ENCODE measurements around the gene POU2F1. TPM values are rescaled to one million over a fixed set of nuclear protein-coding genes. Genes with fewer than 3 reads are reported as not detected.

Gene POU2F1
- total and polyA plus RNA-seq, 2 donors (not counting 3 experiments of a cell fraction or from before 2014, with no cell fraction given), result 6.0 to 12.9 TPM

DNA sequence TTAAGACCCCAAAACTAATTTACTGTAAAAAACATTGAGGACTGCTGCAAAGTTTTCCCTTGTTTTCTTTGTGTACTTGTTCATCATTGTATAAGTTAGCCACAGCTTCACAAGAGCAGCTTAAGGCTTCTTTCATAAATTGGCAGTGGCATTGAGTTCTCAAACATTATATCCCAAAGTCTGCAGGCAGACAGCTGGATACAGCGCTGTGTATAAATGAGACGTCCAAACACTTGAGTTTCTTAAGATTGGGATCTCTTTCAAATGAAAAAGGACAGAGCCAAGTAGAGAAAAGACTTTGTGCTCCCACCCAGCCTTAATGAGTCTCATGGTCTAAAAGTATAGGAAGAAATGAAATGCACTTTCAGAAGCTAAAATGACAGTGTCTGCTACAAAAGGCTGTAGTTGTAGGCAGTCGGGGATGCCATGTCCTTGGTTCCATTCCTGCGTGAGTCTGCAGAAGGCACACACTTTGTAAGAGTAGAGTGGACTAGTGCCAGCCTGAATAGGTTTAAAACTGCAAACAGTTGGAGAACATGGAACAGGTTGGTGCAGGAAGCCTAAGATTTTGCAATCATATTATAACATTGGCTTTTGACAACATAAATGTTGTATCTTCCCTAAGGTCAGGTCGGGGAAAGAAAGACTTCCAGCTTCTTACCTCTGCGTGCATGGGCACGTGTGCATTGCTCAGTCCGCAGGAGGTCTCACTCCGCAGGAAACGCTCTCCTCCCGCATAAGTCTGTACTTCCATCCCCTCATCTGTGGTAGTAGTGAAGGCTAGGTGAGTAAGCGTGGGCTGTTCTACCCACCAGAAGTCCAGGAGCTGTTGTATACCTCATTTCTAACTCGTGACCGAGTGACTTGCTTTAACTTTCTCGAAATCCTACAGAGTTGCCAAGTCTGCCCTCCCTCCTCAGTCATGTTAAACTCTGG, 203.3 kb downstream of the POU2F1 start:
- TF ChIP-seq, protein P1, sequence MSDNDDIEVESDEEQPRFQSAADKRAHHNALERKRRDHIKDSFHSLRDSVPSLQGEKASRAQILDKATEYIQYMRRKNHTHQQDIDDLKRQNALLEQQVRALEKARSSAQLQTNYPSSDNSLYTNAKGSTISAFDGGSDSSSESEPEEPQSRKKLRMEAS (IDR thresholded peaks at IDR 0.05; ENCODE audit: insufficient read depth, insufficient read length), result no peak
- TF ChIP-seq POLR2AphosphoS5 (IDR thresholded peaks at IDR 0.05; ENCODE audit: insufficient read depth, low read depth, low read length) (no peak), FOS (IDR thresholded peaks at IDR 0.05; ENCODE audit: borderline replicate concordance, insufficient read depth, low read length) (no peak), GATA2 (IDR thresholded peaks at IDR 0.05; ENCODE audit: insufficient read depth, insufficient read length, low read depth, low read length) (no peak), POLR2A (IDR thresholded peaks at IDR 0.05; ENCODE audit: low read depth, low read length) (no peak), MYC (IDR thresholded peaks at IDR 0.05; ENCODE audit: low read depth, low read length) (no peak), JUN (IDR thresholded peaks at IDR 0.05; ENCODE audit: borderline replicate concordance, insufficient read depth, insufficient read length, low read depth) (no peak)
- TF ChIP-seq, protein P2, sequence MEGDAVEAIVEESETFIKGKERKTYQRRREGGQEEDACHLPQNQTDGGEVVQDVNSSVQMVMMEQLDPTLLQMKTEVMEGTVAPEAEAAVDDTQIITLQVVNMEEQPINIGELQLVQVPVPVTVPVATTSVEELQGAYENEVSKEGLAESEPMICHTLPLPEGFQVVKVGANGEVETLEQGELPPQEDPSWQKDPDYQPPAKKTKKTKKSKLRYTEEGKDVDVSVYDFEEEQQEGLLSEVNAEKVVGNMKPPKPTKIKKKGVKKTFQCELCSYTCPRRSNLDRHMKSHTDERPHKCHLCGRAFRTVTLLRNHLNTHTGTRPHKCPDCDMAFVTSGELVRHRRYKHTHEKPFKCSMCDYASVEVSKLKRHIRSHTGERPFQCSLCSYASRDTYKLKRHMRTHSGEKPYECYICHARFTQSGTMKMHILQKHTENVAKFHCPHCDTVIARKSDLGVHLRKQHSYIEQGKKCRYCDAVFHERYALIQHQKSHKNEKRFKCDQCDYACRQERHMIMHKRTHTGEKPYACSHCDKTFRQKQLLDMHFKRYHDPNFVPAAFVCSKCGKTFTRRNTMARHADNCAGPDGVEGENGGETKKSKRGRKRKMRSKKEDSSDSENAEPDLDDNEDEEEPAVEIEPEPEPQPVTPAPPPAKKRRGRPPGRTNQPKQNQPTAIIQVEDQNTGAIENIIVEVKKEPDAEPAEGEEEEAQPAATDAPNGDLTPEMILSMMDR (IDR thresholded peaks at IDR 0.05; ENCODE audit: extremely low read depth in 1 of 2, insufficient read depth in 1 of 2, low read depth in 1 of 2, low read length in 2 of 2), result no peak
- Histone ChIP-seq H4K20me1 (replicated peaks; ENCODE audit: control insufficient read depth, extremely low read depth, insufficient read depth, low read length) (no peaks in the 10 kb centered on the region), H3K27ac (ENCODE audit: insufficient read depth, low read depth, low read length) (no peak overlapping the region), H3K4me3 (replicated peaks in 1 of 3; ENCODE audit: insufficient read depth in 1 of 3, low read depth in 1 of 3, low read length in 3 of 3) (no peak overlapping the region), H3K9me1 (replicated peaks; ENCODE audit: control insufficient read depth, extremely low read depth, insufficient read depth, low read length) (no peaks in the 10 kb centered on the region), H2AFZ (ENCODE audit: low read depth, low read length) (no peak overlapping the region), H3K79me2 (ENCODE audit: control insufficient read depth, insufficient read depth, low read length) (no peaks in the 10 kb centered on the region), H3K9me3 (replicated peaks; ENCODE audit: control insufficient read depth, insufficient read depth, low read length) (no peaks in the 10 kb centered on the region), H3K4me1 (ENCODE audit: control insufficient read depth, extremely low read depth, insufficient read depth, low read length) (no peaks in the 10 kb centered on the region), H3K27me3 (ENCODE audit: control insufficient read depth in 2 of 2, insufficient read depth in 2 of 2, low read length in 2 of 2) (no peaks in the 10 kb centered on the region), H3K9ac (replicated peaks; ENCODE audit: extremely low read depth, insufficient read depth, low read length) (no peak overlapping the region), H3K36me3 (ENCODE audit: control insufficient read depth in 2 of 2, extremely low read depth in 1 of 2, insufficient read depth in 2 of 2, low read length in 2 of 2) (no peaks in the 10 kb centered on the region), H3K4me2 (ENCODE audit: insufficient read depth, low read length) (no peak overlapping the region)
- intact Hi-C loops (cut with micrococcal nuclease) (no loop called here), dilution Hi-C loops (cut with MboI; ENCODE audit: extremely low pct_ligation_motif_present, low sequenced_read_pairs) (no loop called here)
- ChIA-PET POLR2A (no interaction called here), CTCF (interaction anchor here (0.8 to 1.7 kb wide), 2 partner anchors 13 to 156 kb away, joined by 3 to 6 read pairs; no protein-coding TSS in a partner anchor)
- DNase-seq (ENCODE audit: low read depth, low spot score) (no peak), FAIRE-seq (no peak)
- BruUV-seq (replicated peaks), result no TSS peak
